ENCODE data around the gene PHTF1.

The PHTF1 gene

GRCh38 chr1:113751114-113751513 lies 8.2 kb downstream of the PHTF1 start:
- no peaks in the 10 kb centered on the region for H3K79me2 ChIP-seq (ENCODE audit: insufficient read depth, low read length)
- no peak overlapping the region for H3K4me3 ChIP-seq (ENCODE audit: low read depth, low read length, poor library complexity, severe bottlenecking)
- H3K9me2 ChIP-seq (ENCODE audit: low read depth, low read length), result no peaks in the 10 kb centered on the region
- H3K27me3 ChIP-seq (ENCODE audit: insufficient read depth, low read length), result no peaks in the 10 kb centered on the region
- H3K9ac ChIP-seq (ENCODE audit: low read length), result no peak overlapping the region
- no peaks in the 10 kb centered on the region for H3K9me3 ChIP-seq (ENCODE audit: low read length)
- H3K36me3 ChIP-seq (ENCODE audit: insufficient read depth, low read length), result peaks cover 48% of the 10 kb centered on the region
- H4K20me1 ChIP-seq (ENCODE audit: insufficient read depth, low read length), result no peaks in the 10 kb centered on the region
- no peak overlapping the region for H2AFZ ChIP-seq (ENCODE audit: low read length)
- no peak for TF ChIP-seq CTCF (IDR thresholded peaks at IDR 0.05; ENCODE audit: low read length)
- H3K4me1 ChIP-seq (ENCODE audit: insufficient read depth, low read length, severe bottlenecking), result peaks cover 3% of the 10 kb centered on the region
- no peak overlapping the region for H3K27ac ChIP-seq (ENCODE audit: low read depth, low read length, poor library complexity, severe bottlenecking)
- no peak overlapping the region for H3K4me2 ChIP-seq (ENCODE audit: low read length)
- H3F3A ChIP-seq (ENCODE audit: insufficient read depth, low read length), result no peaks in the 10 kb centered on the region

DNA sequence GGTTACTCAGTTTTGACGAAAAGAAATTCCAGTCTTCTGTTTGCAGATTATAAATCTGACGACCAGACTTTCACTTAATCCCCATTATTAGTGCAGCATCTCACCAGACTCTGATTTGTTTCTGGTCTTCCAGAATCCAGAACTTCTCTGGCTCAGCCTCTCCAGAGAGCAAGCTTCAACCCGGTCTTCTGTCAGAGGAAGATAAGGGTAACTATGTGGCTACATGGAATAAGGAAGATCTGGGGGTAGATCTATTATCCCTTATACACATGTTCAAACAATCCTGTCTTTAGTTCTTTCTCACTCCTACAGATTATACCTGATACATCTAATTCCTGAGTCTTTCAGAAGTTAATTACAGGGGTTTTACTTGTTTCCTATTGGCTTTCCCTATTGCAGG lies 9.9 kb downstream of the PHTF1 start:
- no peak overlapping the region for H3K4me3 ChIP-seq (ENCODE audit: low read depth, low read length, poor library complexity, severe bottlenecking)
- no peaks in the 10 kb centered on the region for H3K9me3 ChIP-seq (ENCODE audit: low read length)
- H3F3A ChIP-seq (ENCODE audit: insufficient read depth, low read length), result no peaks in the 10 kb centered on the region
- H3K9ac ChIP-seq (ENCODE audit: low read length), result no peak overlapping the region
- no peaks in the 10 kb centered on the region for H3K27me3 ChIP-seq (ENCODE audit: insufficient read depth, low read length)
- no peaks in the 10 kb centered on the region for H3K79me2 ChIP-seq (ENCODE audit: insufficient read depth, low read length)
- H4K20me1 ChIP-seq (ENCODE audit: insufficient read depth, low read length), result no peaks in the 10 kb centered on the region
- peaks cover 42% of the 10 kb centered on the region for H3K36me3 ChIP-seq (ENCODE audit: insufficient read depth, low read length)
- H3K4me1 ChIP-seq (ENCODE audit: insufficient read depth, low read length, severe bottlenecking), result no peaks in the 10 kb centered on the region
- no peak overlapping the region for H2AFZ ChIP-seq (ENCODE audit: low read length)
- no peak for TF ChIP-seq CTCF (IDR thresholded peaks at IDR 0.05; ENCODE audit: low read length)
- H3K4me2 ChIP-seq (ENCODE audit: low read length), result no peak overlapping the region
- no peaks in the 10 kb centered on the region for H3K9me2 ChIP-seq (ENCODE audit: low read depth, low read length)
- H3K27ac ChIP-seq (ENCODE audit: low read depth, low read length, poor library complexity, severe bottlenecking), result no peak overlapping the region

DNA sequence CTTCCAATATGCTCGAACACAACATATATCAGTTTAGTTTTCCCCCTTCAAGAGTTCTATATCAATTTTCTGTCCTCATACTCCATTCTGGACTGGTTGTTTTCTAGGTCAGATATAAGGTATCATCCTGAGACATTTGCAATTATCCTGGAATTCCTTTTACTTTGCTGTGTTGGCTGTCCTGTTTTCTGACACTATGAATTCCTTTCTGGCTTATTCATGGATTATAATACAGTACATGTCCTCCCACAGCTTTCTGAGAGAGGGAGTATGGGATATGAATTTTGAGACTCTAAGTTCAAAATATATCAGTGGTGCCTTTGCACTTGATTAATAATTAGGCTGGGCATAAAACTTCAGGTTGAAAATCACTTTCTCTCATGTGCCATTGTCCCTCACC lies 11.9 kb downstream of the PHTF1 start:
- no peak overlapping the region for H2AFZ ChIP-seq (ENCODE audit: low read length)
- H3K27me3 ChIP-seq (ENCODE audit: insufficient read depth, low read length), result no peaks in the 10 kb centered on the region
- no peaks in the 10 kb centered on the region for H4K20me1 ChIP-seq (ENCODE audit: insufficient read depth, low read length)
- H3K4me3 ChIP-seq (ENCODE audit: low read depth, low read length, poor library complexity, severe bottlenecking), result no peak overlapping the region
- no peaks in the 10 kb centered on the region for H3K9me3 ChIP-seq (ENCODE audit: low read length)
- H3K9ac ChIP-seq (ENCODE audit: low read length), result no peak overlapping the region
- no peak for TF ChIP-seq EZH2 (IDR thresholded peaks at IDR 0.05; ENCODE audit: borderline replicate concordance, low read length)
- no peak for TF ChIP-seq CTCF (IDR thresholded peaks at IDR 0.05; ENCODE audit: low read length)
- no peak overlapping the region for H3K4me2 ChIP-seq (ENCODE audit: low read length)
- H3K79me2 ChIP-seq (ENCODE audit: insufficient read depth, low read length), result no peaks in the 10 kb centered on the region
- H3K27ac ChIP-seq (ENCODE audit: low read depth, low read length, poor library complexity, severe bottlenecking), result no peak overlapping the region
- H3K4me1 ChIP-seq (ENCODE audit: insufficient read depth, low read length, severe bottlenecking), result no peaks in the 10 kb centered on the region
- no peaks in the 10 kb centered on the region for H3K9me2 ChIP-seq (ENCODE audit: low read depth, low read length)
- H3F3A ChIP-seq (ENCODE audit: insufficient read depth, low read length), result no peaks in the 10 kb centered on the region
- peaks cover 28% of the 10 kb centered on the region for H3K36me3 ChIP-seq (ENCODE audit: insufficient read depth, low read length)

All from OCI-LY1 (cell line).